HG03066 (cell line): ENCODE measurements around the gene ADPRS.

Experiments
- ATAC-seq: cut with Tn5 transposase; IDR thresholded peaks from one replicate; pipeline ENCODE4 v1.9.1; 2021; ENCODE audit warnings: low read depth; ENCODE audit not compliant: unreplicated experiment

ADPRS gene

DNA sequence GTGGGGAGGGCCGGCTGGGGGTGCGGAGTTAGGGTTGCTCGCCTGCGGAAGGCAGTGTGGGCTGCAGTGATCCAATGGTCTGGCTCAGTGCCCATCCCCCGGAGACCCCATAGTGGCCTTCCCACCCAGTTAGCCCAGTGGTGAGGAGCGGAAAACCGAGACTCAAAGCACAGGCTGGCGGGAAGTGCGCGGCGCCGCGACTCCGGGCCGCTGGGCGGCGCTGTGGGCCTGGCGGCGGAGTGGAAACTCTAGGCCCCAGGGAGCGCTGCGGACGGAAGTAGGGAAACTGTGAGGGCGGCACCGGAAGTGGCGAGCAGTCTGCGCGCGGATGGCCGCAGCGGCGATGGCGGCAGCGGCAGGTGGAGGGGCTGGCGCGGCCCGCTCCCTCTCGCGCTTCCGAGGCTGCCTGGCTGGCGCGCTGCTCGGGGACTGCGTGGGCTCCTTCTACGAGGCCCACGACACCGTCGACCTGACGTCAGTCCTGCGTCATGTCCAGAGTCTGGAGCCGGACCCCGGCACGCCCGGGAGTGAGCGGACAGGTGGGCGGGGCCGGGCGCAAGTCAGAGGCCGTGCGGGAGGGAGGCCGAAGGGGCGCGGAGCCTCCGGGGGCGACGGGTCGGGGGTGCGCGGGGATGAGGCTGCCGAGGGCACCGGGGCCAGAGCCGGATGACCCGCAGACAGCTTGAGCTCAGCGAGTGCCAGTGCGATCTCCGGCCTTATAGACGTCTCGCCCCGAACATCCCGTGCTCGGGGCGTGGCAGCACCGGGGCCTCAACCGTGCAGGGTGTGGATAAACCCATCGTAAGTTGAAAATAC is at the start of gene ADPRS:
Gene ADPRS, plus strand, starts transcription at position 316 of the 816 bp plus-strand sequence. Its CDS starts 13 bp downstream, at position 329.
- ATAC-seq, result peak; percentile 81

DNA sequence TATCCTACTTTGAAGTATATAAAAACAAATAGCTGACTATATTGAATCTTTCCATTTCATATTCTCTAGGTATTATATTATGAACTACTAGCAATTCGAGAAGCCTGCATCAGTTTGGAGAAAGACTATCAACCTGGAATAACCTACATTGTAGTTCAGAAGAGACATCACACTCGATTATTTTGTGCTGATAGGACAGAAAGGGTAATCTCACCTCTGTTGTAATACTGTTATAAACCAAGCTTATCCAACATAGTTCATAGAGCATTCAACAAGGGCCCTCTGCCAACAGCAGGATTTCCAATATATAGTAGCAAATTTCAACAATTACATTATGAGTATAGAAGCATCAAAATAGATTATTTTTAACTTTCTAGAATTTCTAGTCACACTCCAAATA is 48.5 kb upstream of the ADPRS start:
- no peak for ATAC-seq

DNA sequence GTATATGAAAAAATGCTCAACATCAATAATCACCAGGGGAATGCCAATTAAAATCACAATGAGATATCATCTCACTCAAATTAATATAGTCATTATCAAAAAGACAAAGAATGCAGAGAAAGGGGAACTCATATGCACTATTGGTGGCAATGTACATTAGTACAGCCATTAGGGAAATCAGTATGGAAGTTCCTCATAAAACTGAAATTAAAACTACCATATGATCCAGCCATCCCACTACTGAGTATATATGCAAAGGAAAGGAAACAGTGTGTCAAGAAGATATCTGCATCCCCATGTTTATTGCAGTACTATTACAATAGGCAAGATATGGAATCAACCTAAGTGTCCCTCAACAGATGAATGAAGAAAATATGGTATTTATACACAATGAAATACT is 36.9 kb upstream of the ADPRS start:
- no peak for ATAC-seq

DNA sequence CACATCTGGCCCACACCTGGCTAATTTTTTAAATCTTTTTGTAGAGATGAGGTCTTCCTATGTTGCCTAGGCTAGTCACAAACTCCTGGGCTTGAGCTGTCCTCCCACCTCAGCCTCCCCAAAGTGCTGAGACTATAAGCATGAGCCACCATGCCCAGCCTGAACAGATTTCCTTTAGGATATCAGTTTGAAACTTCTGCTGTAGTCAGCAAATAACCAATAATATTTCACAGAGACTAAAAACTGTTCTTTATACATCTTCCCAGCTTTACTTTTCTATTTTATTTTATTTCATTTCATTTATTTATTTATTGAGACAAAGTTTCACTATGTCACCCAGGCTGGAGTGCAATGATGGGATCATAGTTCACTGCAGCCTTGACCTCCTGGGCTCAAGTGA is 34.7 kb upstream of the ADPRS start:
- no peak for ATAC-seq

DNA sequence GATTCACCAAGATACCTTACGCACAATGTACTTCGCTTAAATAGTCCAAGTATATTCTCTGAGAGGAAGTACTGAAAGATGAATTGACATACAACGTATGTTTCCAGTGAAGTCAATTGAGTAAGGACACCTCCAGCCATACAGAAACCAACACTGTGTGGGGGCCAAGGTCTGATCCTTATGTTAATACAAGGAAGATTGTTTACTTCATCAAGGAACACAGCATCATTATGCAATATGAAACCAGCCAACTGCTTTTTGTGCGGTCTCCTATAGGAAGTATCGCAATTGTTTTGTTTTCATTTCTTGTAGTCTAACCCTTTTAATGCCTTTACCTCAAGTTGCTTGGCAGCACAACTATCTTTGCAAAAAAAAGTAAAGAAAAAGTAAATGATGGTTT is 33.0 kb upstream of the ADPRS start:
- ATAC-seq, result no peak

DNA sequence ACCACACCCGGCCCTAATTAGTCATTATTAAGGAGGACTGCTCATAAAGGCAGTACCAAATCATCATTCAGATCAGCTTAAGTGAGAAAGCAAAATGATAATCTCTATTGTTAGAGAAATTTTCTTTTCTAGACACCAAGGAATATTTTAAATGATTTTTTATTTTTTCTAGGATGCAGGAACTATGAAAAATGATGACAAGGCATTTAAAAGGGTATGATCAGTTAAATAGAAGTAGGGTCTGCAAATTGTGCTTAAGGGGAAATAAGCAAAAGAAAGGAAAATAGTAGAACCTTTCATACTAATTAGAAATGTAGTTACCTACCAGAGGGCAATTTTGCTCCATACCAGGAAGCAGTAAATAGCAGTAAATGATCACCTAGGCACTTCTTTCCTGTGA is 26.4 kb upstream of the ADPRS start:
- ATAC-seq, result no peak

GRCh38 chr1:36067871-36068270 is 20.8 kb upstream of the ADPRS start:
- no peak for ATAC-seq

DNA sequence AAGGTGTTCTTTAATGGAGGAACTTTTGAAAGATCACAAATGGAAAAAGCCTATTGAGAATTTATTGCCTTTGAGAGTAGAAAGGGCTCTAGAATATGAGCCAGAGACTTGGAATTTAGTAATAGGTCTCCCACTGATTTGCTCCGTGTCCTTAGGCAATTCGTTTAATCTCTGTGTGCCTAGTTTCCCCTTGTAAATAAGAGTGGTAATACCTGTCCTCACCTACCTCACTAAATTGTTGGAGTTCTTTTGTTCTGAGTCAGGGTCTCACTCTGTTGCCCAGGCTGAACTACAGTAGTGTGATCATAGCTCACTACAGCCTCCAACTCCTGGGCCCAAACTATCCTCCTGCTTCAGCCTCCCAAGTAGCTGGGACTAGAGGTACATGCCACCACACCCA is 19.8 kb upstream of the ADPRS start:
- ATAC-seq, result no peak

DNA sequence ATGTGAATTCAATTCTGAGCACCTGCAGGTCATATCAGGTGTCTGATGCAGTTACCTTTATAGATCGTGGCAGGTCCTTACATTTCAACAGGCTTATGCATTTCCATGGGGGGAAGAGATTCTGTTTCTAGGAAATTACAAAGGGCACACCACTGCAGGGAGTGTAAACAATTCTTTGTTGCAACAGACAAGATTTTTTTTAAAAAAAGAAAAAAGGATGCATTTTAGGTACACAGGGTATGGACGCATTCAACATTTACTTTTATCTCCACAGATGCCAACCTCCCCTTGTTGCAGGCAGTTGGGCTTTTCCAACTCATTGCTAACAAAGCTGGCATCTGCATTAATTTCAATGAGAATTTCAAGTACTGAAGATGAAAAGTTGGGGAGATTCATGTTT is 18.3 kb upstream of the ADPRS start:
- no peak for ATAC-seq

- no peak for ATAC-seq
Observed at GRCh38 chr1:36076979-36077573, 11.6 kb upstream of the ADPRS start.

DNA sequence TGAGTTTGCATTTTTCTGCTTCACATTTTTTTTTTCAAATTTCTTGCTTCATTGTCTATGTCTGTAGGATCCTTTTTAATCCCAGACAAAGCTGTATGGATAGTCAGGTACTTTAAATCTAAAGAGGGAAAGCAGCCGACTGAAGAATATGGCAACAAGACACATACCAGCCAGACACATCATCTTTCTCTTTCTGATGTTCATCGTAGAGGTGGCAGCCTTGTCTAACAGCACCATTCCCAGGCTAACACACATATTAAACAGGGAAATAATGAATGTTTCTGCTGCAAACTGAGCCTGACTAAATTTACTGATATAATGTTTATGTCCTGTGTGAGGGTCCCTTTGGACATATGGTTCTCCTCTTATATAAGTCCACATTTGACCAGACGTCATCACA is 8.5 kb upstream of the ADPRS start:
- ATAC-seq, result no peak

GRCh38 chr1:36080801-36081200 is 7.9 kb upstream of the ADPRS start:
- no peak for ATAC-seq

DNA sequence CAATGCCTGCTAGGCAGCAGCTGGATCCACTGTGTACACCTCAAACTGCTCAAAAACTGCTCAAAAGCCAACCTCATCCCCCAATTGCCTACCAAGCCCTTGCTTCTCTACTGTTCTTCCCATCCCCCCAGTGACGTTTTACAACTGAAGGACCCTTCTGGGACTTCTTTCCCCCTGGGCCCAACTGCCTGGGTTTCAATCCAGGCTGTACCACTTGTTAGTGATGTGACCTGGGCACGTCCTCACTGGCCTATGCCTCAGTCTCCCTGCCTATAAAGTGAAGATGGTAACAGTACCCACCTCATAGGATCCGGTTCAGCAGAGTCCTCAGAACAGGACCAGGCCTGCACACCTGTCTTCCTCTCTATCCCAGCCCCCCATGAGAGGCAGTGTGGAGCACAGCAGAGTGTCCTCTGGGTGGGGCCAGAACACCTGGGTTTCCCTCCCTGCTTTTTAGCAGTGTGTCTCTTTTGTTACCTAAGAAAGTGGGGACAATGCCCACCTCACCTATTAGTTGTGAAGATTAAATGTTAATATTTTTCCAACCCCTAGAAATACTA is 6.7 kb upstream of the ADPRS start:
- no peak for ATAC-seq

- no peak for ATAC-seq
Observed at GRCh38 chr1:36083219-36083618, 5.5 kb upstream of the ADPRS start.

DNA sequence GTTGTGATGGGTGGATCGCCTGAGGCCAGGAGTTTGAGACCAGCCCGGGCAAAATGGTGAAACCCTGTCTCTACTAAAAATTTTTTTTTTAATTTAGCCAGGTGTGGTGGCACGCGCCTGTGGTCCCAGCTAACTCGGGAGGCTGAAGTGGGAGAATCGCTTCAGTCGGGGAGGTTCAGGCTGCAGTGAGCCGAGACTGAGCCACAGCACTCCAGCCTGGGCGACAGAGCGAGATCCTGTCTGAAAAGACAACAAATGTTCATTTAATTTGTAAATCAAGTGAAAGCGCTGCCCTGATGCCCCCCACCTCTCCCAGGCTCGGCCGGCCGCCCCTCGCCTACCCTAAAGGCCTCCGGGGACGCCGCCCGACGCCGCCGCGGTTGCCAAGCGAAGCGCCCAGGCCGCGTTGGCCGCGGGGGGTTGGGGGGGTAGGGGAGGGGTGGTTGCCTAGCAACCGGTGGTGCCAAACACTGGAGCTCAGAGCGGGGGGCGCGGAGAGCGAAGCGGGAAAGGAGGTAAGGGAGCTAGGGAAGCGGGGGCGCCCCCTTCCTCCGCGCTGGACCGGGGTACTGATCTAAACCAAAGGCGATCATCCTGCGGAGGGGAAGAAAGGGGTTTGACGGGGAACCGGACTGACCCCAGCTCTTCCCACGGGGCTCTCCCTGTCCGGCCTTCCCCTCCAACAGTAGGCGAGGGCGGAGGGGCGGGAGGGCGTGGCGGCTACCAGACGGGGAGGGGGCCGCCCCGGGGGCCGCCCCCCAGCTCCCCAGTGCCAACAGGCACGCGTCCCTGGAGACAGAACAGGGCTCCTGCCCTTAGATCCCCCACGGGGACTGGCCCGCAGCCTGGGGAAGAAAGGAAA is 4.8 kb upstream of the ADPRS start, which contains the start of gene TEKT2:
Gene TEKT2, plus strand, starts transcription at position 460 of the 862 bp plus-strand sequence. CDS start 828 bp downstream, outside the sequence.
- no peak for ATAC-seq

GRCh38 chr1:36084497-36085115 is 4.1 kb upstream of the ADPRS start:
- no peak for ATAC-seq

- ATAC-seq, result no peak
Observed at GRCh38 chr1:36085126-36085525, 3.6 kb upstream of the ADPRS start.

GRCh38 chr1:36085686-36086526 is 2.8 kb upstream of the ADPRS start:
- ATAC-seq, result no peak

DNA sequence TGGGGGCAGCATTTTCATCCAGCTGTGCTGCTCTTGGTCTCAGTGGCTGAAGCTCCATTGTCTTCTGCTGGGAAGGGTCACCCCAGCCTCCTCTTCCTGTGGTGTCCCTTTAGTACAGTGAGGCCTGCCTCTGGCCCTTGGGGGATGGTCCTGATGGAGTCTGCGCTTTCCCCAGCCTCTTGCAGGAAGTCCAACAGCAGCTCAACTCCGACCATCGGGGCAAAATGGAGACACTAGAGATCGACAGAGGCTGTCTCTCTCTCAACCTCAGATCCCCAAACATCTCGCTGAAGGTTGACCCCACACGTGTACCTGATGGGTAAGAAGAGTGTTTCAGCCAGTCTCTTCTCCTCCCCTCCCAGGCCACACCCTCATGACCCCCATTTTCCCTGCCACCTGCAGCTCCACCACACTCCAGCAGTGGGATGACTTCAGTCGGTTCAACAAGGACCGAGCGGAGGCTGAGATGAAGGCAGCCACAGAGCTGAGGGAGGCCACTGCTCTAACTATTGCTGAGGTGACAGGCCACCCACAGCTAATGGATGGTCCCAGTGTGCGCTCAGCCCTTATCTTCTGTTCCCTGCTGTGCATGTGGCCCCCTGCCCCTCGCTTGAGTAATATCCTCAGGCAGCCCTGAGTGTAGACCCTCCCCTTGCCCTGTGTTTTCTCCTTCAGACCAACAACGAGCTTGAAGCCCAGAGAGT is 2.0 kb upstream of the ADPRS start:
- ATAC-seq, result no peak
